ENCODE measurements around the gene RBM20. TPM values are rescaled to one million over a fixed set of nuclear protein-coding genes. Genes with fewer than 3 reads are reported as not detected.

Gene RBM20
- polyA plus RNA-seq, 3 donors, result not detected

GRCh38 chr10:110646417-110647135 lies 2.4 kb downstream of the RBM20 start:
- no peaks in the 10 kb centered on the region for H4K20me1 ChIP-seq (ENCODE audit: insufficient read depth, low read length)
- Mint-ChIP-seq H3K4me3 (peak overlapping the region in 1 of 2 donors; percentile 56), H3K36me3 (peaks cover 3 to 5% of the 10 kb centered on the region in 2 donors), H3K27ac (no peak overlapping the region), H3K27me3 (ENCODE audit: low read depth in 3 of 3) (peaks cover 57 to 71% (median 60%) of the 10 kb centered on the region in 3 donors), H3K9me3 (peaks cover 0 to 9% (median 3%) of the 10 kb centered on the region in 7 donors), H3K4me1 (peaks cover 26% of the 10 kb centered on the region)
- H3K79me2 ChIP-seq (ENCODE audit: insufficient read depth, low read length), result no peaks in the 10 kb centered on the region
- DNase-seq, result no peak
- no peak overlapping the region for H3K27ac ChIP-seq (ENCODE audit: low read depth in 1 of 2, low read length in 2 of 2)
- no peak overlapping the region for H3K4me3 ChIP-seq (replicated peaks in 1 of 3; ENCODE audit: low read depth in 2 of 3, low read length in 3 of 3)
- H3K36me3 ChIP-seq (replicated peaks in 1 of 2; ENCODE audit: control insufficient read depth in 1 of 2, insufficient read depth in 2 of 2, low read length in 2 of 2), result no peaks in the 10 kb centered on the region
- H2AFZ ChIP-seq (ENCODE audit: insufficient read depth, low read depth, low read length, poor library complexity, severe bottlenecking), result no peak overlapping the region
- WGBS (ENCODE audit: insufficient coverage), result 75% methylated on average over 5 of the region's 13 CpGs
- intact Hi-C loops (cut with micrococcal nuclease), result no loop called here
- H3K9me3 ChIP-seq (replicated peaks in 1 of 2; ENCODE audit: control insufficient read depth in 1 of 2, insufficient read depth in 1 of 2, low read length in 2 of 2), result peaks cover 0 to 23% of the 10 kb centered on the region in 2 donors
- H3K4me1 ChIP-seq (ENCODE audit: control insufficient read depth in 1 of 2, insufficient read depth in 2 of 2, low read length in 2 of 2), result peaks cover 6 to 15% of the 10 kb centered on the region in 2 donors
- no peak overlapping the region for H3K9ac ChIP-seq (ENCODE audit: insufficient read depth, low read length, poor library complexity, severe bottlenecking)
- no peak overlapping the region for H3K4me2 ChIP-seq (replicated peaks; ENCODE audit: extremely low read depth, low read length, poor library complexity, severe bottlenecking)
- H3K27me3 ChIP-seq (ENCODE audit: control insufficient read depth in 2 of 2, insufficient read depth in 2 of 2, low read length in 2 of 2), result peaks cover 63 to 66% of the 10 kb centered on the region in 2 donors
- no peak for TF ChIP-seq CTCF (IDR thresholded peaks at IDR 0.05)

- Mint-ChIP-seq H3K4me1 (peaks cover 29% of the 10 kb centered on the region), H3K4me3 (peak overlapping the region in 1 of 2 donors; percentile 31), H3K27ac (no peak overlapping the region), H3K36me3 (peaks cover 3 to 5% of the 10 kb centered on the region in 2 donors), H3K9me3 (peaks cover 0 to 11% (median 3%) of the 10 kb centered on the region in 7 donors), H3K27me3 (ENCODE audit: low read depth in 3 of 3) (peaks cover 54 to 66% (median 55%) of the 10 kb centered on the region in 3 donors)
- no CpG with 5 or more reads among the region's 3 CpGs for WGBS (ENCODE audit: insufficient coverage)
- H3K9ac ChIP-seq (ENCODE audit: insufficient read depth, low read length, poor library complexity, severe bottlenecking), result no peak overlapping the region
- H4K20me1 ChIP-seq (ENCODE audit: insufficient read depth, low read length), result no peaks in the 10 kb centered on the region
- H3K36me3 ChIP-seq (replicated peaks in 1 of 2; ENCODE audit: control insufficient read depth in 1 of 2, insufficient read depth in 2 of 2, low read length in 2 of 2), result no peaks in the 10 kb centered on the region
- no peak overlapping the region for H3K4me2 ChIP-seq (replicated peaks; ENCODE audit: extremely low read depth, low read length, poor library complexity, severe bottlenecking)
- peaks cover 58 to 61% of the 10 kb centered on the region in 2 donors for H3K27me3 ChIP-seq (ENCODE audit: control insufficient read depth in 2 of 2, insufficient read depth in 2 of 2, low read length in 2 of 2)
- no peak for DNase-seq
- H2AFZ ChIP-seq (ENCODE audit: insufficient read depth, low read depth, low read length, poor library complexity, severe bottlenecking), result no peak overlapping the region
- no peak overlapping the region for H3K27ac ChIP-seq (ENCODE audit: low read depth in 1 of 2, low read length in 2 of 2)
- intact Hi-C loops (cut with micrococcal nuclease), result no loop called here
- peaks cover 0 to 20% of the 10 kb centered on the region in 2 donors for H3K9me3 ChIP-seq (replicated peaks in 1 of 2; ENCODE audit: control insufficient read depth in 1 of 2, insufficient read depth in 1 of 2, low read length in 2 of 2)
- no peak overlapping the region for H3K4me3 ChIP-seq (replicated peaks in 1 of 3; ENCODE audit: low read depth in 2 of 3, low read length in 3 of 3)
- peaks cover 6 to 15% of the 10 kb centered on the region in 2 donors for H3K4me1 ChIP-seq (ENCODE audit: control insufficient read depth in 1 of 2, insufficient read depth in 2 of 2, low read length in 2 of 2)
- H3K79me2 ChIP-seq (ENCODE audit: insufficient read depth, low read length), result no peaks in the 10 kb centered on the region
- no peak for TF ChIP-seq CTCF (IDR thresholded peaks at IDR 0.05)
Observed at GRCh38 chr10:110647136-110647430, 2.9 kb downstream of the RBM20 start.

Measured in CD14-positive monocyte (primary cell).